HG03066 (cell line): ENCODE data around the gene PALM2AKAP2.

Source experiments
- ATAC-seq: cut with Tn5 transposase; IDR thresholded peaks from one replicate; pipeline ENCODE4 v1.9.1; 2021; ENCODE audit warnings: low read depth; ENCODE audit not compliant: unreplicated experiment

The PALM2AKAP2 gene

DNA sequence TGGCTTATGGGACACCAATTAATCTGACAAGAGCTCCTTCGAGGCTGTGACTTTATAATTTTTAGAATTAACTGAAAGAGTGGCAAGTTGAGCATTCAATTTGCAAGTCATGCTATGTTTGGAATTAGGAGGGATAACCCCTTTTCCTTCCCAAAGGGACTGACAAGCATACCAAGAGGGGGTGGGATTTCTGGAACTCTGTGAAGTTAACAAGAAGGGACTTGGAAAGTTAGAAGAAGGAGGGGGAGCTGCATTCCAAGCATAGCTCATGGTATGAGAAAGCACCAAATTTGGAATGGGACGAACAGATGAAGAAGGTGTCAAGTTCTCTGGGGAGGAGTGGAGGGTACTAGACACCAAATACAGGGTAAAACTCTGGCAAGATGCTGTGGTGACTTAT, 8.9 kb upstream of the PALM2AKAP2 start:
- ATAC-seq, result no peak

DNA sequence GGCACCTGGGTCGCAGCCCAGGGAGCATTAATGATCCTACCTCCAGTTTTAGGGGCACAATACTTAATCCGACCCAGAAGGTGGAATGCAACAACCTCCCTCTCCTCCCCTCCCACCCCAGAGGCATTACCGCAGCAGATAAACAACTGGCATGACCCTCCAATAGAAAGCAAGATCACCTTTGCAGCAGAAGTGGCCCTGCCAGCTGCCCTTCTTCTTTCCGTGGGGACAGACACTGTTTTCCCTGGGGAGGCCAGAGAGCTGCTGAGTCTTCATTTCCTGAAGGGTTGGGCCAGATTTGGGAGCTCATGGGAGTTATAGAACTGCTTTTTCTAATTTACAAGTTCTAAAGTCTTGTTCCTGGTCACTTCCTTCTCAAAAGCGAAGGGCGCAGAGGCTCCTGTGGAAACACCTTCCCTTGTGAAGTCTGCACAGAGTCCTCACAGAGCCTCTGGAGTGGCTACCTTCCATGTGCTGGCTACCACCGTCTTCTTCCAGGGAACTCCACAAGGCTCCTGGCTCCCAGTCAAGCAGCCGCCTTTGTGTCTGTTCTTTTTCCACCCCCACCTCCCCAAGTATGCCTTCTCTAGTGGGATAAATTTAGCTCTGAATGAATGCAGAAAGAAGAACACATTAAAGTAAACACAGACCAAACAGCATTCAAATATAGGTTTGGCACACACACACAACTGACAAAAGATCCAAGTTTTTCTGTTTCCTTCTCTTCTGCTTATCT, 8.0 kb upstream of the PALM2AKAP2 start:
- ATAC-seq, result no peak

DNA sequence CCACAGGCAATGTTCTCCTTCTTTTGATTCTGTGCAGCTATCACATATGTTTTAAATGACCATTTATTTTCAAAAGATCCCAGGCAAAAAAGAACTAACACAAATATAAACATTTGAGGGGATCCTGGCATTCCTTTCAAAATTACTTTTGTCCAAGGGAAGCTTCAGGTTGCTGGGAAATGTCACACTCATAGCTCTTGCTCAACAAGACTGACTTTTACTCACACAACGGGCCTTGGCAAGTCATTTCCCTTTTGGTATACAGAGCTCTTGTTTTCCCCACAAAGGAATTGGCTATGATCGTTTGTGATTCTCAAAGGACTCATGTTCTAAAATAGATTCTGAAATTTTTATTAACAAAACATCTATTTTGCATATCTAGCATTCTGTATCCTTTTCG, 4.5 kb upstream of the PALM2AKAP2 start:
- ATAC-seq, result no peak

DNA sequence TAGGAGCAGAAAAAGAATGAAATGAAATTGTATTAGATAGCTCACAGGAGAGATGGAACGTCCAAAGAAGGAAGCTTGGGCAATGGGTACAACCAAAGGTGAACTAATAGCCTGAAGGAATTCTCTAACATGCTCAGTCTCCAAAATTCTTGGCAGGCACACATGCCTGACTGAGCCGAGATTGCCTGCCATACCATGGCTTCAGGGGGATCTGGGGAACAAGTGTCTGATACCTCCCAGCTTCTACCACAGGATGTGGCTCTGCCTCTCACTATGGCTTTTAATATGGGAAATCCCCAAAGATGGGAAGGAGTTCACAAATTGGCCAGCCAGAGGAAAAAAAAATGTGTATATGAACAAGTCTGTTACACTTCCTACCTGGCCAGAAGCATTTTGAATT, 3.6 kb upstream of the PALM2AKAP2 start:
- ATAC-seq, result no peak

DNA sequence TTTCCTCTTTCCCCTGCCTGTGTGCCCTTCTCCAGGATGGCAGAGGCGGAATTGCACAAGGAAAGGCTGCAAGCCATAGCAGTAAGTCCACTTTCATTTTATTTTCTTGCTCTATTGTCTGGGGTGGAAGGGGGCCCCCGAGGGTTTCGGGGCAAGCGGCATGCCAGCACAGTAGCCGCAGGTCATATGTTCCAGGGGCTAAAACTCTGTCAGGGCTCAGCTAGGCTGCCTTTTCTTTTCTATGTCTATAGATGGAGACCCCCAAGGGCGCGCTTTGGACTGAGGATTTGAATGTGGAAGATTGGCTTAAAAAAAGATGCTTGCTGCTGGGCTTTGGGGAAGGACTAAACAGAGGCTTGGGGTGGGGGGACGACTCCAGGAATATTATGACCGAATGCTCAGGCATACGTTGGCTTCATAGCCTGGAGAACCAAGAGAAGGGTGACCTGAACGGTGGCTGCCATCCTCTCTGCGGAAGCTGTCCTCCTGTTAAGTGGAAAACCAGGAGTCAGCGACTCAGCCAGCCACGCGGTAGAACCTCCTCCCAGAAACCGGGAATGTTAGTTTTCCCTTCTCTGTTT, 545 bp downstream of the PALM2AKAP2 start:
- no peak for ATAC-seq

DNA sequence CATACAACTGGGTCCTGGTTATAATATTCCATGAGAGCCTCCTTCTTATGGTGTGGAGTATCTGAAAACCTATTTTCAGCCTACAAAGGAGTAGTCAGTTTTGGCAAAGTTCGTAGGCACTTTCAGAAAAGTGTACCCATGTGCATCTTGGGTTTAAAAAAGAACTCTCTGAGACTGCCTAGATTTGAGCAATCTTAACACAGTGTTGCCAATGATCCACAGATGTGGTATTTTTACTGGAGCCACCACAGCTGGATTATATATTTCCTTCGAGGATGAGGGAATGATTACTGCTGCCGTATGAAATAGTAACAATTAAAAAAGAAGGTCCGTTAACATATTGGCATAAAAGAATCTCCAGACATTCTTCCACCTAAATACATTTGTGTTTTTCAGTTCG, 1.1 kb downstream of the PALM2AKAP2 start:
- ATAC-seq, result no peak

DNA sequence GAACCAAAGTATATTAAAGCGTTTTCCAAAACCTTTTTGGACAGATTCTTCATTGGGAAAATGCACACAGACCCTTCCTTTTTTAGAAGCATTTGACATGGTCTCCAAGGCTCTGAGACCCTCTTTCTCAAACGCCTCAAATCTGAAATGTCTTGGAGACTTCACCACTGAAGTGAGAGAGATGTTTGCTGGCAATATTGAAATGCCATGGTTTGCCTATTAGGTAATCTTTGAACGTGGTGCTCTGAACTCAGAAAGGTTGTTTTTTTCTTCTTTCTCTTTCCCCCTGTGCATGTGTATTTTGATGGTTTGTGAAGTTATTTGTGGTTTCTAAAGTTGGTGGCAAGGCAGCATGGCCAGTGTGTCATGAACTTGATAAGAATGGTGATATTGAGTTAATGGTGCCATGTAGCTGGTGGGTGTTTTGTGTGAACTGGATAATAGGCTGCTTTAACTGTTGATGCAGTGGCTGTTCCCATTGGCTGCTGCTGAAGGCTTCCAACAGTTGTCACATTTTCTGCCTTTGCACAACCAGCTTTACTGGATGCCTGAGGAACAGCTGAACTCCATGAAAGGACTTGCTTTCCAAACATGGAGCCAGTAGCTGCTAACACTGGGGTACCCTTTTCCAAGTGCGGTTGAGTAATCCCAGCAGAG, 1.7 kb downstream of the PALM2AKAP2 start:
- ATAC-seq, result no peak

DNA sequence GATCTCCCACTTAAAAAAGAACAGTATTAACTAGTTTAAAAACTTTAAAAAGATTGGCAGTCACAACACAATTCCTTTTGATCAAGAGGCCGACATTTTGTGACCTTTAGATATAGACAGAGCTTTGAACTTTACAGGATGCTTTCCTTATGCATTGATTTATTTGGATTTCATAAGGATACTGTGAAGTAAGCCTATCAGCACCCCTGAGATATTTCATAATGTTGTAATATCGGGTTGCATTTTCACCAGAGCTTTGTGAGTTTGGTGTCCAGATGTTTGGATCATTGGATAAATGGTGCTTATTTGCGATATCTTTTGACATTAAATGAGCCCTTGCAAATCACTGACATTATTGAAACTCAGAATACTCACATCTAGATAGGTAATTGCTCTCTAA, 7.7 kb downstream of the PALM2AKAP2 start:
- ATAC-seq, result no peak

DNA sequence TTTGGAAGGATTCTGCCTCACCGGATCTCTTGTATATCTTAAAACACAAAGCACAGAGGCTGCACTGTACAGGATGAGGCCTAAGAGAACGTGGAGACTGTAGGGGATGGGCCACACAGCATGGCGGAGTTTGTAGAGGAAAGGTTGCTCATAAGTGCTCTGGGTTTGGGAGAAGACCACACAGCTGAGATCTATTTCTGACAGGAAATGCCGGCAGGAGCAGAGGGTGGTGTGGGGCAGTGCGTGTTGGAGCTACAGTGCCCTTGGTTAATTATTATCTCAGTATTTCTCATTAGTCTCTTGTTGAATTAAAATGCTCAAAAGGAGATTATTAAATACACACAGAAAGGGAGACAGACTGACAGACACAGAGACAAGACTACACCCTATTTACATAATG, 9.6 kb downstream of the PALM2AKAP2 start:
- no peak for ATAC-seq

DNA sequence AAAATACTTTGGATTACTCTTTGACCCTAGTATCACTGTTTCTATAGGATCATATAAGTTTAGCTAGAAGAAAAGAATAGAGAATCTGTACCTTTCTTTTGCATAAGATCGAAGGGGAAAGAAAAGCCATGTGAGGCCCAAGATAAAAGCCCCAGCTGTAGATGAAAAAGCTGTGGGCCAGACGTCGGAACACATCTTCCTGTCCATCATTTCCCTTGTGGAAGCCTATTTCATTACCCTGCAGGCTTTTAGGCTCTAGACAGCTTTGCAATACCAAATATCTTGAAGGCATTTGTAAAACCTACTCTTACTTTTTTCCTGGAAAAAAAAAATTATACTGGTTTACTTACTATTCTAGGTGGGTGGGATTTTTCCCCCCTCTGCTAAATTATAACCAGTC, 10.0 kb downstream of the PALM2AKAP2 start:
- no peak for ATAC-seq

DNA sequence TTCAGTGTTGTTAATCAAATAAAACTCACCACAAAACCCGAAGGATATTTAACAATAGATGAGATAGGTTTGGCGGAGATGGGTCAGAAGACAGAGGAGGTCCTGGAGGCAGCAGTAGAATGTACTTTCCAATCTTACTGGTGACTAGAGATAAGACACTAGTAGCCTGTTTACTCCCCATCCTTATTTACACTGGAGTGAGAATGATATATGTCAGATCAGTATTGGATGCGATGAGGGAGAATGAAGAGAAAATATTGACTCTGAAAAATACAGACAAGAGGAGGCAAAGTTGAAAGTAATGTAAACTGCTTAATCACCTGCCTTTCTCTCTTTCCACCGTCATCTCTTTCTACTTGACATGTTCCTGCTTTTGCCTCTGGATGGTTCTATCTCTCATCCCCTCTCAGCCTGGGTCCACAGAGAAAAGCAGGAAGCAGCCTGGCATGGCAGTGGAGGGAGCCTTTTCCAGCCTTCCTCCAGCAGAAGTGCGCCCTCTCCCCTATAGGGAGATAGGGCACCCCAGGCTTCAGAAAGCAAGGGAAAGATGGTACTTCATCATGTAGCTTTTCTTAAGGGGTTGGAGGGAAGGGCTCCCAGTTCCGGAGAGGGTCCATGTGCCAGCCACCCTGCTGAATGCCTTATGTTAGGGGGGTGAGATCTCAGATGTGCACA, 11.1 kb downstream of the PALM2AKAP2 start:
- ATAC-seq, result no peak

DNA sequence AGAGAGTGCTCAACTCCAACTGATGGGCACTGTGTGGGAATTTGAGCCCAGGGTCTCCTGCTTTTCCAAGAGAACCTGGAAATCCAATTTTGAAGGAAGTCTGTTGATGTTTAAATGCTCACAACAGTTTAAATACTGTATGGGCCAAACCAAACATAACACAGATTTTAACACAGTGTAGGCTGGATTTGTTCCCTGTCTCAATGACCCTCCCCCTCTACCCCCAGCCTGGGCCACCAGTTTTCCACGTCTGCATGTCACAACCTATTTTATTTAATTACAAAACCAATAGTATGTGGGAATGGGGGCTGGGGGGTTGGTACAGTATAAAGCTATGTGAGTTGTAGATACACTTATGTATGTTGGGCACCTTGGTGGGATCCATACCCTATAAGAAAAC, 11.7 kb downstream of the PALM2AKAP2 start:
- ATAC-seq, result no peak

DNA sequence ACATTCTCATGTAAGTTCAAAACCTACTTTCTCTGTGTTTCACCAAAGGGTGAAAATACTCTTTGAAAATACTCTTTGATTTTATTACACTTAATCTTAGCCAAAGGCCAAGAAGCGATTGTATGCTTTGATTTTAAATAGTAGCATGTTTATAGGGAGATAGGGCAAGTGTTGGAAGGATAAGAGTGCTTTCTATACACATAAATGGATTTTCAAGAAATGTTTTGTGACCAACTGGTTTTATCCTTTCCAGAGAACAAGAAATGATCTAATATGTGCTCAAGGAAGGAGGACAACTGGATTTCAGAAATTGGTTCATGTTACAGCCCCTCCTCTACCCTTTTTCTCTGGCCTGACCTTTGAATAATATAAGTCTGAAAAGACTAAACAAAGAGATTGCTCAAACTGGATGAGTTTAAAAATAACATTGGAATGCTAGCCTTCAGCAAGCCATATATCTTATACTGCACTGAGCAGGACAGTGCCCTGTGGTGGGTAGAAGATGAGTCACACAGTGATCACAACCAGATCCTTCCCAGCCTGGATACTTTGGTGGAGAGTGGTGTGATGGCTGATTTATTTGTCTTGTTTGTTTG, 13.1 kb downstream of the PALM2AKAP2 start:
- ATAC-seq, result no peak

DNA sequence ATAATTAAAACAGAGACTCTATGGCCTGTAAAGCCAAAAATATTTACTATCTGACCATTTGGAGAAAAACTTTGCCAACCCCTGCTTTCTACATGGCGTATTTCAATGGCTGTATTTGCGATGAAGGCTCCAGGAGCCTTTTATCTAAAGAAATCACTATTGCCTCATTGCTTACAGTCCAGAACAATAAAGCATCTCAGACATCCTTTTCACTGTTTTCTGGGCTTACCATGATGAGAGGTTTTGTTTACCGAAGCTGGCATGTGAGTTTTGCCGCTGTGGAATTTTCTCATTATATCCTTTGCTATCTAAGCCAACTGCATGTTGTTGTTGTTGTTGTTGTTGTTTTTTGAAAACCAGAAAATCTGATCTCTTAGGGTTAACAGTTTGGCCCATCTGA, 13.9 kb downstream of the PALM2AKAP2 start:
- no peak for ATAC-seq

DNA sequence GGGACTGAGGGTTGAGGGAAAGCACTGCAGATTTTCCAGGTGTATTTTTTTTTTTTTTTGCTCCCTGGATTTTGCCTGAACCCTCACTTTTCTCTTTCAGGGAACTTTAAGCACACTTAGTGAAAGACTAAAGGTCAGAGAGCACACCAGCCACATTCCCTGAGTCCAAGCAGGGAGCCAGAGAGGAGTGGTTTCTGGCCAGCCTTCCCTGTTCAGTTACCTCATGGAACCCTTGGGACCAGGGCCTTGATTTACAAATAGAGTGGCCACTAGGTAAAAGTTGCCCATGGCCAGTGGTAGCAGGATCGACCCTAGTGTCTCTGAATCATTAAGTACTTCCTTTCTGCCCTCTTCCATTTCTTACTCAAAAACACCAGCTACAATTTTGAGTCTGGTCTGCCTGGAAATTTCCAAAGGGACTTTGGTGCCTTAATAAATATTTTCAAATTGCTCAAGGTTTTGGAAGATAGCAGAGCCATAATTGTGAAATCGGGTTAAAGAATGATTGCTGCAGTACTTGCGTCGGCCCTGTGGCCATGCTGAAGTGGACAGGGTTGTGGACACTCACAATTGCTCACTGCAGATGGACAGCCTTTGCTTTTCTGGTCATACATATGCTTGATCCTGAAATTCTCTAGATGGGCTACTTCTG, 14.5 kb downstream of the PALM2AKAP2 start:
- no peak for ATAC-seq

DNA sequence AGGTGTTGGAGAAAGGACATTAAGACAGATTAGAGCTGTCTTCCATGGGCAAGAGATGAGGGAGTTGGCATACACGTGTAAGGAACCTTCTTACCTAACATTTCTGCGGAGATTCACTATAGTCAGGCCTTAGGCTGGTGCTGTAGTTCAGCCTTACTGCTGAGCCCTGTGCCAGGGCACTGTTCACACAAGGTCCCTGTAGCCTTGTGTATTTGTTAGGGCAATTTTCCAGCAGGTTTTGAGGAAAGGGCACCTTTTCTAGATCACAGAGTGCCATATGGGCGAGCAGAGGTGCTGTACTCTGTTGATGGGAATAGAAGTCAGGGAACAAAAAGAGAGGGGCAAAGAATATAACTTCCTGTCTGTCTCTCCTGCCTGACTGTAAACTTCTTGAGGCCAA, 15.6 kb downstream of the PALM2AKAP2 start:
- no peak for ATAC-seq

DNA sequence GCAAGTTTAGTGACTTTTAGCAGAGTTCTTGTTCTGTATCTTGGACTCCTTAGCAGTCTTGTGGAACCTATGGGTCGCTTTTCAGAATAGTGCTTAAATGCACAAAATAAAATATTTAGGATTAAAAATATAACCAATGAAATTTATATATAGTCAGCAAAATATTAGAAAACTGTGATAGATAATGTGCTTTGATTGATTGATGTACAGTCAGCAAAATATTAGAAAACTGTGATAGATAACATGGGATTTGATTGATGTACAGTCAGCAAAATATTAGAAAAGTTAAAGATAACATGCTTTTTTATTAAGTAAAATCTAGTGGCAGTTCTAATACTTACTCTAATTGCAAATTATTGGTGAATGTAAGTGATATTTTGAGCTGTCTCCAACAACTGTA, 16.1 kb downstream of the PALM2AKAP2 start:
- no peak for ATAC-seq

DNA sequence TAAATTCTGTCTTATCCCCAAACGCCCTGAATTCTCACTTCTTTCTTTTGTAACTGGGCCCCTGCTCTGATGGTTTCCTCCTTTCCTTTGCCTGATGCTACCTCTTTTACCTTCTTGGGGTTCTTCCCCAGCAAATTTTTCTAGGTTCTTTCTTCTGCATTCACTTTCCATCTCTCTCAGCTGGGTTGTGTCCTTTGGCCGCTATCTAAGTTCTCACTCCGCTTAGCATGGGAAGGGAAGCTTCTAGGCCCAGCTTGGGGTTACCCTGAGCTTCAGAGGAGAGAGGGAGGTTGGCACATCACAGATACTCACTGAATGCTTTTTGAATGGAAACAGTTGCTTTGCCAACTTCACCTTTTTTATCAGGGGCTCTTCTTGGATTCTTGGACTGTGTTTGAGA, 17.0 kb downstream of the PALM2AKAP2 start:
- no peak for ATAC-seq

DNA sequence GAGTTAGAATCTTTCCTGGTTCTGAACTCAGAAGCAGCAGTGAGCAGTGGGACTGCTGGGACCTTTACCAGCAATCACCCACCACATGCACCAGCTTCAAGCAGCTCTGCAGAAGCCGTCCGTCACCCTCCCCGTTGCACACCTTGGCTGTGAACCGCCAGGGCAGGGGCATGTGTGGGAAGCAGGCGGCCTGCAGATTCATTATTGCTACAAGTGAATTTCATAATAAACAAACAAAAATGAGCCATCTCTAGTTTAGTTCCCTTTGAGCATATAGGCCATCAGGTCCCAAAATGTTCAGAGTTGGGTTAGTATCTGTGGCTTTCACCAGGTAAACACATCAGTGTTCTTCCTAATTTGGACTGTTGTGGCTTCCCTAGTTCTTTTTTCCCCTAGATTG, 17.5 kb downstream of the PALM2AKAP2 start:
- ATAC-seq, result no peak

DNA sequence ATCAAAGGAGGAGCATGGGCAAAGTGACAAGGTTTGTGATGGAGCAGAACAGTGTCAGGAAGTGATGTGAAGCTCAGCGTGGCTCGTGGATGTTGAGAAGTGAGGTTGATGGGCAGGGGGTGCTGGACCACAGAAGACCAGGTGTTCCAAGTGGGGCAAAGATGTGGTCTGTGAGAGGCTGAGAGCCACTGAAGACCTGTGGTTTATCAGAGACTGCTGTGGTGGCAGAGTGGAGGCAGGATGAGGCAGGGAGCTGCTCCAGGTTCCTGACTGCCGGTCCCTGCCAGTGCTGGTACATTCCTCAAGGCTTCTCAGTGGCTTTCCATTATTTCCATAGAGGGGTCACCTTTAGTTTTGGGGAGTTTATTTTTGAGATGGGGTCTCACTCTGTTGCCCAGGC, 19.1 kb downstream of the PALM2AKAP2 start:
- ATAC-seq, result no peak

DNA sequence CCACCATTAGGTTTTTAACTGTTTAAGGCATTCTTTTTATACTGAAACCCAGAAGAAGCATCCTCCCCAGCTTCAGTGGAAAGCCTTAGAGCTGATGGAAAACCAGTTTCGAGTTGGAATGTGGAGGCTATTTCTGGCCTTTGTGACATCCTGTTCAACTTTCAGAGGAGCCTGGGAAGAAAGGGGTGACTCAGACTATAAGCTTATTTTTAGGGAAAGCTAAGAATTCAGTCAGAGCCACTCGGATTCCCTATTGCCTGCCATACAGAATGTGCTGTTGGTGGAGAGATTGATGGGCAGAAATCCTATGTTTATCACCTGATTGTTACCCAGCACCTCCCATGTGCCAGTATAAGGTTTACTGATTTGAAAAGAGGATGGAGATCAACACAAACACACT, 19.8 kb downstream of the PALM2AKAP2 start:
- no peak for ATAC-seq
